HEK293 (cell line): Measurements from ENCODE around the gene PID1.

ENCODE experiments used
- CTCF ChIA-PET: fragments of 350-600 bp; formaldehyde crosslinking; extraction: SDS; loops from one replicate; lab custom pipeline; 2021; ENCODE audit warnings: antibody characterized with exemption; lab: Yijun Ruan, JAX
- POLR2A ChIA-PET: fragments of 300-600 bp; formaldehyde crosslinking; extraction: SDS; loops from one replicate; lab custom pipeline; 2020; ENCODE audit warnings: antibody characterized with exemption, inconsistent platforms; lab: Yijun Ruan, JAX
- H3K27ac ChIP-seq: fragments of 200-500 bp; sonication (Bioruptor generic); 2 replicates; pipeline ENCODE4 v1.5.1; 2014; ENCODE audit warnings: low read depth, low read length, control low read depth, inconsistent platforms; ENCODE audit errors: extremely low read depth
- H3K36me3 ChIP-seq, 2 experiments: fragments of 200-500 bp in 1 of 2; sonication (Bioruptor generic) in 1 of 2; 1 replicate in 1 of 2; 2 replicates in 1 of 2; pipeline ENCODE4 v1.5.1; 2014 to 2017; ENCODE audit warnings: inconsistent platforms in 2 of 2, low read length in 2 of 2; ENCODE audit not compliant: control insufficient read depth in 2 of 2, insufficient read depth in 1 of 2
- H3K4me1 ChIP-seq: fragments of 200-500 bp; sonication (Bioruptor generic); 2 replicates; pipeline ENCODE4 v1.5.1; 2014; ENCODE audit warnings: mild to moderate bottlenecking, low read length, inconsistent platforms; ENCODE audit not compliant: control insufficient read depth, insufficient read depth
- H3K4me3 ChIP-seq: 2 replicates; pipeline ENCODE4 v1.5.1; 2011; ENCODE audit warnings: low read depth, mild to moderate bottlenecking, control low read depth, low read length, moderate library complexity
- H3K9me3 ChIP-seq: fragments of 200-500 bp; sonication (Bioruptor generic); 2 replicates; pipeline ENCODE4 v1.5.1; 2014; ENCODE audit warnings: low read depth, low read length, inconsistent platforms; ENCODE audit not compliant: control insufficient read depth, insufficient read depth
- ELK4 ChIP-seq: IDR thresholded peaks from 2 replicates; pipeline ENCODE4 v1.6.1; 2011; ENCODE audit warnings: mild to moderate bottlenecking, low read depth, low read length, borderline replicate concordance
- FEZF1 ChIP-seq: fragments of 450-650 bp; formaldehyde crosslinking; IDR thresholded peaks from 2 replicates; pipeline ENCODE4 v1.5.1; 2016; ENCODE audit warnings: missing biosample characterization, missing genetic modification characterization
- KLF16 ChIP-seq: fragments of 450-650 bp; formaldehyde crosslinking; IDR thresholded peaks from 2 replicates; pipeline ENCODE4 v1.5.1; 2017; ENCODE audit warnings: missing biosample characterization, missing genetic modification characterization
- MYNN ChIP-seq: fragments of 450-650 bp; formaldehyde crosslinking; IDR thresholded peaks from 2 replicates; pipeline ENCODE4 v1.5.1; 2016; ENCODE audit warnings: missing biosample characterization, missing genetic modification characterization, borderline replicate concordance
- OVOL3 ChIP-seq: fragments of 450-650 bp; formaldehyde crosslinking; IDR thresholded peaks from 2 replicates; pipeline ENCODE4 v1.5.1; 2016; ENCODE audit warnings: missing biosample characterization, missing genetic modification characterization
- PATZ1 ChIP-seq: fragments of 450-650 bp; formaldehyde crosslinking; IDR thresholded peaks from 2 replicates; pipeline ENCODE4 v1.5.1; 2016; ENCODE audit warnings: missing biosample characterization, missing genetic modification characterization
- ZBTB17 ChIP-seq: fragments of 450-650 bp; formaldehyde crosslinking; IDR thresholded peaks from 2 replicates; pipeline ENCODE4 v1.5.1; 2016; ENCODE audit warnings: missing biosample characterization, missing genetic modification characterization
- ZBTB44 ChIP-seq: fragments of 450-650 bp; IDR thresholded peaks from 2 replicates; pipeline ENCODE4 v1.5.1; 2018; ENCODE audit warnings: missing biosample characterization, mild to moderate bottlenecking, missing genetic modification characterization
- ZBTB49 ChIP-seq: fragments of 450-650 bp; formaldehyde crosslinking; IDR thresholded peaks from 2 replicates; pipeline ENCODE4 v1.5.1; 2016; ENCODE audit warnings: missing biosample characterization, missing genetic modification characterization, low read depth
- ZBTB7A ChIP-seq: fragments of 450-650 bp; formaldehyde crosslinking; IDR thresholded peaks from 2 replicates; pipeline ENCODE4 v1.5.1; 2016; ENCODE audit warnings: low read depth, missing biosample characterization, missing genetic modification characterization
- ZNF112 ChIP-seq: fragments of 450-650 bp; formaldehyde crosslinking; IDR thresholded peaks from 2 replicates; pipeline ENCODE4 v1.5.0; 2017; ENCODE audit warnings: missing biosample characterization, missing genetic modification characterization
- ZNF140 ChIP-seq: fragments of 450-650 bp; formaldehyde crosslinking; IDR thresholded peaks from 2 replicates; pipeline ENCODE4 v1.5.1; 2016; ENCODE audit warnings: missing biosample characterization, missing genetic modification characterization
- ZNF146 ChIP-seq: fragments of 450-650 bp; formaldehyde crosslinking; IDR thresholded peaks from 2 replicates; pipeline ENCODE4 v1.5.1; 2016; ENCODE audit warnings: missing biosample characterization, missing genetic modification characterization
- ZNF211 ChIP-seq: fragments of 450-650 bp; formaldehyde crosslinking; IDR thresholded peaks from 2 replicates; pipeline ENCODE4 v1.5.1; 2016; ENCODE audit warnings: low read depth, missing biosample characterization, missing genetic modification characterization
- ZNF248 ChIP-seq: fragments of 450-650 bp; formaldehyde crosslinking; IDR thresholded peaks from 2 replicates; pipeline ENCODE4 v1.5.1; 2017; ENCODE audit warnings: missing biosample characterization, missing genetic modification characterization
- ZNF26 ChIP-seq: fragments of 450-650 bp; formaldehyde crosslinking; IDR thresholded peaks from 2 replicates; pipeline ENCODE4 v1.5.1; 2016; ENCODE audit warnings: missing biosample characterization, missing genetic modification characterization
- ZNF302 ChIP-seq: fragments of 450-650 bp; formaldehyde crosslinking; IDR thresholded peaks from 2 replicates; pipeline ENCODE4 v1.5.1; 2016; ENCODE audit warnings: missing biosample characterization, missing genetic modification characterization, low read depth
- ZNF473 ChIP-seq: fragments of 450-650 bp; formaldehyde crosslinking; IDR thresholded peaks from 2 replicates; pipeline ENCODE4 v1.5.1; 2017; ENCODE audit warnings: missing biosample characterization, missing genetic modification characterization
- ZNF544 ChIP-seq: fragments of 450-650 bp; formaldehyde crosslinking; IDR thresholded peaks from 2 replicates; pipeline ENCODE4 v1.5.0; 2017; ENCODE audit warnings: missing biosample characterization, missing genetic modification characterization
- ZNF585B ChIP-seq: fragments of 450-650 bp; formaldehyde crosslinking; IDR thresholded peaks from 2 replicates; pipeline ENCODE4 v1.5.1; 2016; ENCODE audit warnings: missing biosample characterization, missing genetic modification characterization
- ZNF600 ChIP-seq: fragments of 450-650 bp; formaldehyde crosslinking; IDR thresholded peaks from 2 replicates; pipeline ENCODE4 v1.5.1; 2016; ENCODE audit warnings: missing biosample characterization, missing genetic modification characterization
- ZNF621 ChIP-seq: fragments of 450-650 bp; formaldehyde crosslinking; IDR thresholded peaks from 2 replicates; pipeline ENCODE4 v1.5.1; 2017; ENCODE audit warnings: missing biosample characterization, missing genetic modification characterization
- ZNF623 ChIP-seq: fragments of 450-650 bp; formaldehyde crosslinking; IDR thresholded peaks from 2 replicates; pipeline ENCODE4 v1.5.1; 2016; ENCODE audit warnings: missing biosample characterization, missing genetic modification characterization
- ZNF629 ChIP-seq: fragments of 450-650 bp; formaldehyde crosslinking; IDR thresholded peaks from 2 replicates; pipeline ENCODE4 v1.5.1; 2017; ENCODE audit warnings: missing biosample characterization, missing genetic modification characterization
- ZNF639 ChIP-seq: fragments of 450-650 bp; formaldehyde crosslinking; IDR thresholded peaks from 2 replicates; pipeline ENCODE4 v1.5.1; 2016; ENCODE audit warnings: missing biosample characterization, missing genetic modification characterization
- ZNF677 ChIP-seq: fragments of 450-650 bp; IDR thresholded peaks from 2 replicates; pipeline ENCODE4 v1.5.0; 2018; ENCODE audit warnings: missing biosample characterization, mild to moderate bottlenecking, missing genetic modification characterization, moderate library complexity
- ZNF747 ChIP-seq: fragments of 450-650 bp; formaldehyde crosslinking; IDR thresholded peaks from 2 replicates; pipeline ENCODE4 v1.5.1; 2016; ENCODE audit warnings: missing biosample characterization, missing genetic modification characterization
- ZNF76 ChIP-seq: fragments of 450-650 bp; formaldehyde crosslinking; IDR thresholded peaks from 2 replicates; pipeline ENCODE4; 2016; ENCODE audit warnings: low read depth, missing biosample characterization, missing genetic modification characterization, borderline replicate concordance
- ZNF777 ChIP-seq: fragments of 450-650 bp; formaldehyde crosslinking; IDR thresholded peaks from 2 replicates; pipeline ENCODE4 v1.5.1; 2017; ENCODE audit warnings: missing biosample characterization, missing genetic modification characterization, borderline replicate concordance

The PID1 gene

GRCh38 chr2:229104025-229104424, 167.1 kb downstream of the PID1 start:
- Histone ChIP-seq H3K4me1 (no peaks in the 10 kb centered on the region), H3K27ac (no peak overlapping the region), H3K36me3 (no peaks in the 10 kb centered on the region), H3K9me3 (no peaks in the 10 kb centered on the region), H3K4me3 (no peak overlapping the region)
- TF ChIP-seq ZBTB49 (tag by site-specific recombination) (no peak), ZNF747 (tag by site-specific recombination) (no peak), ZNF26 (tag by site-specific recombination) (no peak), ZNF585B (no peak), ZNF211 (tag by site-specific recombination) (no peak), ZNF146 (tag by site-specific recombination) (no peak), ZBTB44 (tag by site-specific recombination) (no peak), ZNF140 (tag by site-specific recombination) (no peak), OVOL3 (tag by site-specific recombination) (no peak), ZNF302 (no peak), ZNF76 (tag by site-specific recombination) (no peak), ZNF777 (tag by site-specific recombination) (no peak), MYNN (tag by site-specific recombination) (no peak), PATZ1 (tag by site-specific recombination) (no peak), ZBTB7A (tag by site-specific recombination) (no peak), KLF16 (tag by site-specific recombination) (no peak), FEZF1 (tag by site-specific recombination) (no peak), ZNF544 (no peak), ZNF677 (no peak), ZNF248 (tag by site-specific recombination) (no peak)
- POLR2A ChIA-PET: no interaction called here
- CTCF ChIA-PET: no interaction called here

GRCh38 chr2:229101314-229101713, 169.8 kb downstream of the PID1 start:
- H3K4me3 ChIP-seq: no peak overlapping the region
- H3K27ac ChIP-seq: no peak overlapping the region
- H3K9me3 ChIP-seq: no peaks in the 10 kb centered on the region
- CTCF ChIA-PET: no interaction called here
- no peaks in the 10 kb centered on the region for H3K4me1 ChIP-seq
- no peaks in the 10 kb centered on the region for H3K36me3 ChIP-seq
- POLR2A ChIA-PET: no interaction called here
- TF ChIP-seq ZNF473 (tag by site-specific recombination) (no peak), ZNF621 (tag by site-specific recombination) (no peak), ZNF112 (no peak), ZNF600 (tag by site-specific recombination) (no peak), ZBTB17 (tag by site-specific recombination) (no peak), ZNF623 (no peak), ZNF629 (tag by site-specific recombination) (no peak), ELK4 (no peak), ZNF639 (tag by site-specific recombination) (no peak)
